ENCODE data around the gene CYB5D1.

CYB5D1 gene

GRCh38 chr17:7894866-7895265, 37.1 kb downstream of the CYB5D1 start:
- WGBS = 97% methylated on average over 8 of the region's 8 CpGs
- no peaks in the 10 kb centered on the region for H3K9me3 ChIP-seq (ENCODE audit: insufficient read depth, low read depth, low read length)
- no peaks in the 10 kb centered on the region for H3K4me1 ChIP-seq (ENCODE audit: insufficient read depth, low read length)
- H3K27ac ChIP-seq (ENCODE audit: low read depth, low read length) = no peak overlapping the region
- peaks cover 46% of the 10 kb centered on the region for H3K36me3 ChIP-seq (ENCODE audit: insufficient read depth, low read length)
- no peak overlapping the region for H3K9ac ChIP-seq (ENCODE audit: low read depth, low read length)
- no peak overlapping the region for H3K4me3 ChIP-seq (ENCODE audit: low read length)
- H3K27me3 ChIP-seq (ENCODE audit: insufficient read depth, low read length) = no peaks in the 10 kb centered on the region

DNA sequence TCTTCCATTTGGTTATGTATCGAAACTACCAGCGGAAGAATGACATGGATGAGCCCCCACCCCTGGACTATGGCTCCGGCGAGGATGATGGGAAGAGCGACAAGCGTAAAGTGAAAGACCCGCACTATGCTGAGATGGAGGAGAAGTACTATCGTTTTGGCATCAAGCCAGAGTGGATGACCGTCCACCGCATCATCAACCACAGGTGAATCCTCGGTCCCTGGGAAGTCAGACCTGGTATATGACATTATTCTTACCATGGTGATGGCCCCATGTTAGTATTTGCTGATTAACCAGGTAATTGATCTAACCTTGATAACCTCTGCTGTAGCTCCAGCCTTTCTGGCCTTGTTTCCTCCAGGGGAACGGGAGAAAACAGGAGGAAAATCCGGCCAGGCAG, 39.3 kb downstream of the CYB5D1 start:
- Histone ChIP-seq H3K36me3 (ENCODE audit: insufficient read depth, low read length) (peaks cover 53% of the 10 kb centered on the region), H3K9ac (ENCODE audit: low read depth, low read length) (no peak overlapping the region), H3K4me3 (ENCODE audit: low read length) (no peak overlapping the region), H3K4me1 (ENCODE audit: insufficient read depth, low read length) (no peaks in the 10 kb centered on the region), H3K27me3 (ENCODE audit: insufficient read depth, low read length) (no peaks in the 10 kb centered on the region), H3K9me3 (ENCODE audit: insufficient read depth, low read depth, low read length) (no peaks in the 10 kb centered on the region), H3K27ac (ENCODE audit: low read depth, low read length) (no peak overlapping the region)
- 98% methylated on average over 13 of the region's 13 CpGs for WGBS

DNA sequence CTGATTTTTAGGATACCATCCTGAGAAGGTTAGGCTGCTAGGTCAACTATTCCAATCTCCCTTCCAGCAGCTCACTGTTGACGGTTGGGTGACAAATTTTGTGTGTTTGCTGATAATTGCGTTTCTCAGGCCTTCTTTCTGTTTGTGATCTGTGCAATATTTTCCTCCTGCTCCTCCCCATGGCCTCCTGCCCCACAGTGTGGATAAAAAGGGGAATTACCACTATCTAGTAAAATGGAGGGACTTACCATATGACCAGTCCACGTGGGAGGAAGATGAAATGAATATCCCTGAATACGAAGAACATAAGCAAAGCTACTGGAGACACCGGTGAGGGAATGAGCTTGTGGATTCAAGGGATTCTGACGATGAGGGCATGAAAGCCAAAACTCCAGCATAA, 40.0 kb downstream of the CYB5D1 start:
- H3K4me1 ChIP-seq (ENCODE audit: insufficient read depth, low read length) = 0 out of 2 replicates have a peak, but pooled peaks cover under 1% of the 10 kb centered on the region
- no peak overlapping the region for H3K4me3 ChIP-seq (ENCODE audit: low read length)
- no peaks in the 10 kb centered on the region for H3K27me3 ChIP-seq (ENCODE audit: insufficient read depth, low read length)
- no peak overlapping the region for H3K9ac ChIP-seq (ENCODE audit: low read depth, low read length)
- H3K36me3 ChIP-seq (ENCODE audit: insufficient read depth, low read length) = peaks cover 53% of the 10 kb centered on the region
- no peak overlapping the region for H3K27ac ChIP-seq (ENCODE audit: low read depth, low read length)
- 86% methylated on average over 4 of the region's 6 CpGs for WGBS
- no peaks in the 10 kb centered on the region for H3K9me3 ChIP-seq (ENCODE audit: insufficient read depth, low read depth, low read length)

DNA sequence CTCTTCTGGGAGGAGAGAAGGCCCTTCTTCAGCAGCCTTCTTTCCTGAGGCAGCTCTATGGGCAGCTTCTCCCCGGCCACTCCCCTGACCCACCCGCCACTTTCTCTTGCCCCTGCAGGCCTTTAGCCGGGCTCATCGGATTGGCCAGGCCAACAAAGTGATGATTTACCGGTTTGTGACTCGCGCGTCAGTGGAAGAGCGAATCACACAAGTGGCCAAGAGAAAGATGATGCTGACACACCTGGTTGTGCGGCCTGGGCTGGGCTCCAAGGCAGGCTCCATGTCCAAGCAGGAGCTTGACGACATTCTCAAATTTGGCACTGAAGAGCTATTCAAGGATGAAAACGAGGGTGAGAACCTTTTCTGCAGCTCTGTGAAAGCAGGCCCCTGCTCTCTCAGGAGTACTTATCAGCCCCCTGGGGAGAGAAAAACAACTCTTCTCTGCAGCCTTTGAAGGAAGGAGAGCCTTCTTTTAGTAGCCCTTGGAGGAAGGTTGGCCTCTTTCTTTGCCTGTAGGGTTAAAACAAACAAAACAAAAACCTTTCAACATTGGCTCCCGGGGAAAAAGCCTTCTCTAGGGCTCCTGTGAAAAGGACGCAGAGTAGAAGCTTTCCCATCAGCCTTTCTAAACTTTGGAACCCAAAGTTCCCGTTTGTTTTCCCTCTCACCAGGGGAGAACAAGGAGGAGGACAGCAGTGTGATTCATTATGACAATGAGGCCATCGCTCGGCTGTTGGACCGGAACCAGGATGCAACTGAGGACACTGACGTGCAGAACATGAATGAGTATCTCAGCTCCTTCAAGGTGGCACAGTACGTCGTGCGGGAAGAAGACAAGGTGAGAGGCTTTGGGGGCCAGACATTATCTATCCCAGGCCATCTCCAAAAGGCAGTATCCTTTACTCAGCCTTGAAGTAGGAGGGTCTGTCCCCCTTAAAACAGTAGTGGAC, 45.6 kb downstream of the CYB5D1 start:
- Histone ChIP-seq H3K9ac (ENCODE audit: low read depth, low read length) (no peak overlapping the region), H3K36me3 (ENCODE audit: insufficient read depth, low read length) (peaks cover 46% of the 10 kb centered on the region), H3K4me3 (ENCODE audit: low read length) (no peak overlapping the region), H3K27me3 (ENCODE audit: insufficient read depth, low read length) (no peaks in the 10 kb centered on the region), H3K9me3 (ENCODE audit: insufficient read depth, low read depth, low read length) (no peaks in the 10 kb centered on the region), H3K4me1 (ENCODE audit: insufficient read depth, low read length) (peaks cover 6% of the 10 kb centered on the region; the same call in 1 of the 2 replicates), H3K27ac (ENCODE audit: low read depth, low read length) (no peak overlapping the region)
- WGBS = 59% methylated on average over 22 of the region's 22 CpGs

GRCh38 chr17:7909089-7909488, 51.3 kb downstream of the CYB5D1 start:
- Histone ChIP-seq H3K27ac (ENCODE audit: low read depth, low read length) (no peak overlapping the region), H3K9me3 (ENCODE audit: insufficient read depth, low read depth, low read length) (no peaks in the 10 kb centered on the region), H3K4me3 (ENCODE audit: low read length) (no peak overlapping the region), H3K4me1 (ENCODE audit: insufficient read depth, low read length) (no peaks in the 10 kb centered on the region), H3K9ac (ENCODE audit: low read depth, low read length) (no peak overlapping the region), H3K27me3 (ENCODE audit: insufficient read depth, low read length) (no peaks in the 10 kb centered on the region), H3K36me3 (ENCODE audit: insufficient read depth, low read length) (peaks cover 15% of the 10 kb centered on the region)
- WGBS = 97% methylated on average over 29 of the region's 29 CpGs

- Histone ChIP-seq H3K9me3 (ENCODE audit: insufficient read depth, low read depth, low read length) (no peaks in the 10 kb centered on the region), H3K4me3 (ENCODE audit: low read length) (no peak overlapping the region), H3K36me3 (ENCODE audit: insufficient read depth, low read length) (peaks cover 3% of the 10 kb centered on the region; the same call in 1 of the 2 replicates), H3K27ac (ENCODE audit: low read depth, low read length) (no peak overlapping the region), H3K27me3 (ENCODE audit: insufficient read depth, low read length) (peaks cover 9% of the 10 kb centered on the region), H3K4me1 (ENCODE audit: insufficient read depth, low read length) (no peaks in the 10 kb centered on the region), H3K9ac (ENCODE audit: low read depth, low read length) (no peak overlapping the region)
- 95% methylated on average over 15 of the region's 15 CpGs for WGBS
These were observed 52.5 kb downstream of the CYB5D1 start for GRCh38 chr17:7910281-7910680.

GRCh38 chr17:7910711-7911110, 52.9 kb downstream of the CYB5D1 start:
- no peak overlapping the region for H3K27ac ChIP-seq (ENCODE audit: low read depth, low read length)
- no peaks in the 10 kb centered on the region for H3K4me1 ChIP-seq (ENCODE audit: insufficient read depth, low read length)
- H3K27me3 ChIP-seq (ENCODE audit: insufficient read depth, low read length) = peaks cover 11% of the 10 kb centered on the region
- no peaks in the 10 kb centered on the region for H3K9me3 ChIP-seq (ENCODE audit: insufficient read depth, low read depth, low read length)
- 96% methylated on average over 12 of the region's 13 CpGs for WGBS
- no peak overlapping the region for H3K9ac ChIP-seq (ENCODE audit: low read depth, low read length)
- no peak overlapping the region for H3K4me3 ChIP-seq (ENCODE audit: low read length)
- H3K36me3 ChIP-seq (ENCODE audit: insufficient read depth, low read length) = peaks cover 2% of the 10 kb centered on the region; the same call in 1 of the 2 replicates

DNA sequence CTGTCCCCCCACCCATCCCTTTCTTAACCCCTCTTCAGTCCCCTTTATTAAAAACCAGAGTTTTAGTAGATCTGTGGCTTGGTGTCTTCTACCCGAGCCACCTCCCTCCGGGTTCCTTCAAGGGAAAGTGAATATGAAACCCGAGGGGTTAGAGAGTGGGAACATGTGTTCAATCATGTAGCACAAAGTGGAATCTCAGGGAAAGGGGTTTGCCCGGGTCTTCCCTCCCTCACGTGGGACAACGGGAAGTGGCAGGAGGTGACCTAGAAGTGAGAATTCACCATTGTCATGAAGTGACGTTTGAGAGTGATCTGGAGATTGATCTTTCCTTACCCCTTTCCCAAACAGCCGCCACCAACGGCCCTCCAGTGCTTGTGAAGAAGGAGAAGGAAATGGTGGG, 53.3 kb downstream of the CYB5D1 start:
- WGBS = 94% methylated on average over 9 of the region's 9 CpGs
- no peak overlapping the region for H3K9ac ChIP-seq (ENCODE audit: low read depth, low read length)
- peaks cover 2% of the 10 kb centered on the region; the same call in 1 of the 2 replicates for H3K36me3 ChIP-seq (ENCODE audit: insufficient read depth, low read length)
- H3K4me1 ChIP-seq (ENCODE audit: insufficient read depth, low read length) = no peaks in the 10 kb centered on the region
- no peak overlapping the region for H3K4me3 ChIP-seq (ENCODE audit: low read length)
- no peaks in the 10 kb centered on the region for H3K9me3 ChIP-seq (ENCODE audit: insufficient read depth, low read depth, low read length)
- peaks cover 13% of the 10 kb centered on the region for H3K27me3 ChIP-seq (ENCODE audit: insufficient read depth, low read length)
- no peak overlapping the region for H3K27ac ChIP-seq (ENCODE audit: low read depth, low read length)

Measured in HUES64 (cell line).